ENCODE results near the gene EXOSC5. TPM values are rescaled to one million over a fixed set of nuclear protein-coding genes. Genes with fewer than 3 reads are reported as not detected.

The EXOSC5 gene
- polyA plus RNA-seq, 1 of the 3 experiments (the other 2 are of a cell fraction) = 74.1 TPM

DNA sequence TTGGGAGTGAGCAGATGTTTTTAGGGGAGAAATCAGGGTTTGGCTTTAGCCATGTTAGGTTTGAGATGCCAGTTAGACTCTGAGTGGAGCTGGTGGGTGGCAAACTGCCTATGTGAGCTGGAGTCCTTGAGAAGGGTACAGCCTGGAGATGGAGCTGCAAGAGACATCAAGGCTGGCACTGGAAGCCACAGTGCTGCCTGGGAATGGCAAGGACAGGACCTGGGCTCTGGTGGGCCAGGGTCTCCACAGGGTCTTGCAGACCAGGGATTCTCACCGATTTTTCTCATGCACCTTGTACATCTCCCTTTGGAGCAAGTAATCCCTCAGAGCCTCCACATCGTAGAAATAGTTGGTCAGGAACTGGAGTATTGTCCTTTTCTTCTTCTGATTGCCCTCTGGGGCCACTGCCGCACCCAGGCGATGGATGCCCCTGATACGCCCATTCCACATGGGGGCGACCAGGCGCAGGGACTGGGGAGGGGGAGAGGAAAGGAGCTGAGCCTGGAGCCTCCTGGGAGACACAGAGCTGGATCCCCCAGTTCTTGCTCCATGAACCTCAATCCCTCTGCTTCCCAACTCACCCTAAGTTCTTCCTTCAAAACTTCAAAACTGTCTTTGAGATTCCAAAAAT is 40.9 kb upstream of the EXOSC5 start:
- no peaks in the 10 kb centered on the region for H3K9me3 ChIP-seq
- no peaks in the 10 kb centered on the region for H3F3A ChIP-seq (replicated peaks; ENCODE audit: insufficient read depth)
- no peak for DNase-seq
- H3K79me2 ChIP-seq (ENCODE audit: insufficient read depth) = peaks cover 13% of the 10 kb centered on the region; the same call in 1 of the 2 replicates
- no peak overlapping the region for H3K9ac ChIP-seq
- peaks cover 4% of the 10 kb centered on the region; the same call in 1 of the 2 replicates for H3K27me3 ChIP-seq (ENCODE audit: insufficient read depth)
- H3K4me3 ChIP-seq (ENCODE audit: low read depth in 2 of 2, low read length in 1 of 2) = no peak overlapping the region
- H3K36me3 ChIP-seq (replicated peaks in 1 of 2; ENCODE audit: control insufficient read depth in 1 of 2, insufficient read depth in 2 of 2, low read length in 1 of 2) = peaks cover 0 to 14% of the 10 kb centered on the region in 2 experiments
- TF ChIP-seq GABPA (IDR thresholded peaks at IDR 0.05; ENCODE audit: low read depth) (no peak), ELF1 (IDR thresholded peaks at IDR 0.05) (no peak), FOSL2 (IDR thresholded peaks at IDR 0.05; ENCODE audit: borderline replicate concordance, low read depth) (no peak), FOXM1 (IDR thresholded peaks at IDR 0.05; ENCODE audit: low read depth) (no peak), NRF1 (IDR thresholded peaks at IDR 0.05; ENCODE audit: low read depth, low read length) (no peak), CHD2 (IDR thresholded peaks at IDR 0.05; ENCODE audit: low read length, partially characterized antibody) (no peak), TEAD4 (IDR thresholded peaks at IDR 0.05; ENCODE audit: borderline replicate concordance, insufficient read depth) (no peak), MEF2A (IDR thresholded peaks at IDR 0.05; ENCODE audit: borderline replicate concordance, low read depth) (no peak), GATA2 (CRISPR knock-in tag; IDR thresholded peaks at IDR 0.05) (no peak), NFIC (IDR thresholded peaks at IDR 0.05; ENCODE audit: borderline replicate concordance) (no peak)
- TF ChIP-seq, protein P1, sequence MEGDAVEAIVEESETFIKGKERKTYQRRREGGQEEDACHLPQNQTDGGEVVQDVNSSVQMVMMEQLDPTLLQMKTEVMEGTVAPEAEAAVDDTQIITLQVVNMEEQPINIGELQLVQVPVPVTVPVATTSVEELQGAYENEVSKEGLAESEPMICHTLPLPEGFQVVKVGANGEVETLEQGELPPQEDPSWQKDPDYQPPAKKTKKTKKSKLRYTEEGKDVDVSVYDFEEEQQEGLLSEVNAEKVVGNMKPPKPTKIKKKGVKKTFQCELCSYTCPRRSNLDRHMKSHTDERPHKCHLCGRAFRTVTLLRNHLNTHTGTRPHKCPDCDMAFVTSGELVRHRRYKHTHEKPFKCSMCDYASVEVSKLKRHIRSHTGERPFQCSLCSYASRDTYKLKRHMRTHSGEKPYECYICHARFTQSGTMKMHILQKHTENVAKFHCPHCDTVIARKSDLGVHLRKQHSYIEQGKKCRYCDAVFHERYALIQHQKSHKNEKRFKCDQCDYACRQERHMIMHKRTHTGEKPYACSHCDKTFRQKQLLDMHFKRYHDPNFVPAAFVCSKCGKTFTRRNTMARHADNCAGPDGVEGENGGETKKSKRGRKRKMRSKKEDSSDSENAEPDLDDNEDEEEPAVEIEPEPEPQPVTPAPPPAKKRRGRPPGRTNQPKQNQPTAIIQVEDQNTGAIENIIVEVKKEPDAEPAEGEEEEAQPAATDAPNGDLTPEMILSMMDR (IDR thresholded peaks at IDR 0.05) = no peak
- TF ChIP-seq, protein P2, sequence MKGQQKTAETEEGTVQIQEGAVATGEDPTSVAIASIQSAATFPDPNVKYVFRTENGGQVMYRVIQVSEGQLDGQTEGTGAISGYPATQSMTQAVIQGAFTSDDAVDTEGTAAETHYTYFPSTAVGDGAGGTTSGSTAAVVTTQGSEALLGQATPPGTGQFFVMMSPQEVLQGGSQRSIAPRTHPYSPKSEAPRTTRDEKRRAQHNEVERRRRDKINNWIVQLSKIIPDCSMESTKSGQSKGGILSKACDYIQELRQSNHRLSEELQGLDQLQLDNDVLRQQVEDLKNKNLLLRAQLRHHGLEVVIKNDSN (IDR thresholded peaks at IDR 0.05; ENCODE audit: borderline replicate concordance, low read depth) = no peak
- TF ChIP-seq, protein P3, sequence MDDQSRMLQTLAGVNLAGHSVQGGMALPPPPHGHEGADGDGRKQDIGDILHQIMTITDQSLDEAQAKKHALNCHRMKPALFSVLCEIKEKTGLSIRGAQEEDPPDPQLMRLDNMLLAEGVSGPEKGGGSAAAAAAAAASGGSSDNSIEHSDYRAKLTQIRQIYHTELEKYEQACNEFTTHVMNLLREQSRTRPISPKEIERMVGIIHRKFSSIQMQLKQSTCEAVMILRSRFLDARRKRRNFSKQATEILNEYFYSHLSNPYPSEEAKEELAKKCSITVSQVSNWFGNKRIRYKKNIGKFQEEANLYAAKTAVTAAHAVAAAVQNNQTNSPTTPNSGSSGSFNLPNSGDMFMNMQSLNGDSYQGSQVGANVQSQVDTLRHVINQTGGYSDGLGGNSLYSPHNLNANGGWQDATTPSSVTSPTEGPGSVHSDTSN (IDR thresholded peaks at IDR 0.05) = no peak
- ChIA-PET POLR2A (no interaction called here), CTCF (interaction anchor here (0.8 to 1.9 kb wide), 3 partner anchors 11 to 132 kb away, joined by 3 to 4 read pairs (median 4); partner anchors contain the start of gene B3GNT8)
- H3K4me1 ChIP-seq (ENCODE audit: control insufficient read depth in 1 of 2, insufficient read depth in 2 of 2, low read depth in 1 of 2, low read length in 1 of 2) = peaks cover 0 to 4% of the 10 kb centered on the region in 2 experiments; a peak in 3 of 4 replicates
- H2AFZ ChIP-seq (ENCODE audit: low read depth) = no peak overlapping the region
- H4K20me1 ChIP-seq (ENCODE audit: insufficient read depth) = no peaks in the 10 kb centered on the region
- H3K27ac ChIP-seq (ENCODE audit: low read depth in 2 of 2, low read length in 1 of 2) = no peak overlapping the region
- 92% methylated on average over 7 of the region's 7 CpGs for WGBS (ENCODE audit: low lambda C conversion rate)
- H3K4me2 ChIP-seq = no peak overlapping the region
- H3K9me2 ChIP-seq = no peaks in the 10 kb centered on the region

DNA sequence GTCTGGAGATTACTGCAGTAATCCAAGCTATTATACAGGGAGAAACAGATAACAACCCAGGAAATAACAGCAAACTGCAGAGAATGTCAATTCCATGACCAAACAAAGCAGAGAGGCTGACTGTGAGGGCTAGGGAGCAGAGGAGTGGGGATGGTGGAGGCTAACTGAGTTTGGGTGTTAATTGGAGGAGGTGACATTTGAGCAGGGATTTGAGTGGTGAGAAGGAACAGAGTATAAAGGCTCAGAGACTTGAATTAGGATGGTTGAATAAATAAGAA is 39.5 kb upstream of the EXOSC5 start:
- POLR2A ChIA-PET = no interaction called here
- no peak overlapping the region for H3K27ac ChIP-seq (ENCODE audit: low read depth in 2 of 2, low read length in 1 of 2)
- no peak overlapping the region for H3K4me2 ChIP-seq
- peaks cover 0 to 4% of the 10 kb centered on the region in 2 experiments; a peak in 3 of 4 replicates for H3K4me1 ChIP-seq (ENCODE audit: control insufficient read depth in 1 of 2, insufficient read depth in 2 of 2, low read depth in 1 of 2, low read length in 1 of 2)
- peaks cover 13% of the 10 kb centered on the region; the same call in 1 of the 2 replicates for H3K79me2 ChIP-seq (ENCODE audit: insufficient read depth)
- no peak for DNase-seq
- H3K9me2 ChIP-seq = no peaks in the 10 kb centered on the region
- no peak overlapping the region for H2AFZ ChIP-seq (ENCODE audit: low read depth)
- no peak overlapping the region for H3K9ac ChIP-seq
- CTCF ChIA-PET = interaction anchor here (1.3 to 1.8 kb wide), 3 partner anchors 11 to 127 kb away, joined by 3 to 4 read pairs (median 4); no protein-coding TSS in a partner anchor
- H3K9me3 ChIP-seq = no peaks in the 10 kb centered on the region
- no peak overlapping the region for H3K4me3 ChIP-seq (ENCODE audit: low read depth in 2 of 2, low read length in 1 of 2)
- H4K20me1 ChIP-seq (ENCODE audit: insufficient read depth) = no peaks in the 10 kb centered on the region
- H3F3A ChIP-seq (replicated peaks; ENCODE audit: insufficient read depth) = peaks cover 1% of the 10 kb centered on the region
- peaks cover 3 to 14% of the 10 kb centered on the region in 2 experiments for H3K36me3 ChIP-seq (replicated peaks in 1 of 2; ENCODE audit: control insufficient read depth in 1 of 2, insufficient read depth in 2 of 2, low read length in 1 of 2)
- H3K27me3 ChIP-seq (ENCODE audit: insufficient read depth) = no peaks in the 10 kb centered on the region
- TF ChIP-seq JUND (IDR thresholded peaks at IDR 0.05) (no peak), POLR2AphosphoS5 (IDR thresholded peaks at IDR 0.05; ENCODE audit: low read depth, low read length) (no peak), GATA2 (CRISPR knock-in tag; IDR thresholded peaks at IDR 0.05) (no peak), MEF2A (IDR thresholded peaks at IDR 0.05; ENCODE audit: borderline replicate concordance, low read depth) (no peak), RAD21 (IDR thresholded peaks at IDR 0.05; ENCODE audit: low read length) (no peak), MXI1 (IDR thresholded peaks at IDR 0.05; ENCODE audit: low read depth, low read length) (no peak), RFX5 (IDR thresholded peaks at IDR 0.05; ENCODE audit: low read length) (no peak), ELF1 (IDR thresholded peaks at IDR 0.05) (no peak)
- TF ChIP-seq, protein P4, sequence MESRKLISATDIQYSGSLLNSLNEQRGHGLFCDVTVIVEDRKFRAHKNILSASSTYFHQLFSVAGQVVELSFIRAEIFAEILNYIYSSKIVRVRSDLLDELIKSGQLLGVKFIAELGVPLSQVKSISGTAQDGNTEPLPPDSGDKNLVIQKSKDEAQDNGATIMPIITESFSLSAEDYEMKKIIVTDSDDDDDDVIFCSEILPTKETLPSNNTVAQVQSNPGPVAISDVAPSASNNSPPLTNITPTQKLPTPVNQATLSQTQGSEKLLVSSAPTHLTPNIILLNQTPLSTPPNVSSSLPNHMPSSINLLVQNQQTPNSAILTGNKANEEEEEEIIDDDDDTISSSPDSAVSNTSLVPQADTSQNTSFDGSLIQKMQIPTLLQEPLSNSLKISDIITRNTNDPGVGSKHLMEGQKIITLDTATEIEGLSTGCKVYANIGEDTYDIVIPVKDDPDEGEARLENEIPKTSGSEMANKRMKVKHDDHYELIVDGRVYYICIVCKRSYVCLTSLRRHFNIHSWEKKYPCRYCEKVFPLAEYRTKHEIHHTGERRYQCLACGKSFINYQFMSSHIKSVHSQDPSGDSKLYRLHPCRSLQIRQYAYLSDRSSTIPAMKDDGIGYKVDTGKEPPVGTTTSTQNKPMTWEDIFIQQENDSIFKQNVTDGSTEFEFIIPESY (IDR thresholded peaks at IDR 0.05; ENCODE audit: borderline replicate concordance, low read depth) = no peak
- TF ChIP-seq, protein P3 (IDR thresholded peaks at IDR 0.05) = no peak
- TF ChIP-seq, protein P5, sequence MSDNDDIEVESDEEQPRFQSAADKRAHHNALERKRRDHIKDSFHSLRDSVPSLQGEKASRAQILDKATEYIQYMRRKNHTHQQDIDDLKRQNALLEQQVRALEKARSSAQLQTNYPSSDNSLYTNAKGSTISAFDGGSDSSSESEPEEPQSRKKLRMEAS (IDR thresholded peaks at IDR 0.05; ENCODE audit: low read depth) = no peak

Data from SK-N-SH (cell line).